GM21423 (cell line): ENCODE results near the gene HNRNPAB.

Experiments used
- ATAC-seq: cut with Tn5 transposase; IDR thresholded peaks from one replicate; pipeline ENCODE4 v1.9.1; 2021; ENCODE audit warnings: mild to moderate bottlenecking, moderate library complexity; ENCODE audit not compliant: unreplicated experiment

Gene HNRNPAB

GRCh38 chr5:178211095-178212048 is 7.0 kb downstream of the HNRNPAB start:
- ATAC-seq = no peak

GRCh38 chr5:178212241-178213002 is 8.1 kb downstream of the HNRNPAB start:
- no peak for ATAC-seq

- no peak for ATAC-seq
Observed at GRCh38 chr5:178213003-178213461, 8.7 kb downstream of the HNRNPAB start.

- no peak for ATAC-seq
Observed at GRCh38 chr5:178213748-178214151, 9.4 kb downstream of the HNRNPAB start.

GRCh38 chr5:178214160-178214803 is 9.9 kb downstream of the HNRNPAB start:
- ATAC-seq = no peak

GRCh38 chr5:178215280-178216002 is 11.1 kb downstream of the HNRNPAB start:
- ATAC-seq = no peak

- ATAC-seq = no peak
Observed at GRCh38 chr5:178216088-178216534, 11.8 kb downstream of the HNRNPAB start.

- ATAC-seq = no peak
Observed at GRCh38 chr5:178216779-178217178, 12.4 kb downstream of the HNRNPAB start.

- ATAC-seq = no peak
Observed at GRCh38 chr5:178218237-178218776, 14.0 kb downstream of the HNRNPAB start.

GRCh38 chr5:178218827-178219226 is 14.5 kb downstream of the HNRNPAB start:
- ATAC-seq = no peak

- no peak for ATAC-seq
Observed at GRCh38 chr5:178221282-178221681, 16.9 kb downstream of the HNRNPAB start.

GRCh38 chr5:178221853-178222252 is 17.5 kb downstream of the HNRNPAB start:
- ATAC-seq = no peak

GRCh38 chr5:178222292-178222691 is 18.0 kb downstream of the HNRNPAB start:
- no peak for ATAC-seq

- no peak for ATAC-seq
Observed at GRCh38 chr5:178223196-178223773, 19.0 kb downstream of the HNRNPAB start.

- ATAC-seq = no peak
Observed at GRCh38 chr5:178223828-178224335, 19.5 kb downstream of the HNRNPAB start.

GRCh38 chr5:178224403-178224802 is 20.1 kb downstream of the HNRNPAB start:
- no peak for ATAC-seq

- ATAC-seq = no peak
Observed at GRCh38 chr5:178225174-178225573, 20.8 kb downstream of the HNRNPAB start.

GRCh38 chr5:178227138-178227659 is 22.9 kb downstream of the HNRNPAB start:
- no peak for ATAC-seq

- no peak for ATAC-seq
Observed at GRCh38 chr5:178227929-178228328, 23.6 kb downstream of the HNRNPAB start.
